GM23338 (cell line): ENCODE measurements around the gene ATXN2. TPM values are rescaled to one million over a fixed set of nuclear protein-coding genes. Genes with fewer than 3 reads are reported as not detected.

Experiments
- ATAC-seq: fragments of 200-7000 bp; cut with Tn5 transposase; 3 replicates; pipeline ENCODE4 v1.9.1; 2020
- DNase-seq: peaks from one replicate; pipeline ENCODE4 v3.0.0-alpha.2; 2015; ENCODE audit warnings: low spot score
- H2AFZ ChIP-seq: fragments of 200-600 bp; sonication (generic); 2 replicates; pipeline ENCODE4 v1.8.0; 2016; ENCODE audit warnings: antibody characterized with exemption, mild to moderate bottlenecking, moderate library complexity
- H3F3A ChIP-seq: fragments of 200-600 bp; sonication (generic); replicated peaks from 2 replicates; pipeline ENCODE4 v1.8.0; 2017; ENCODE audit warnings: antibody characterized with exemption, mixed run types, low read depth
- H3K27ac ChIP-seq: fragments of 200-600 bp; sonication (generic); 2 replicates; pipeline ENCODE4 v1.6.1; 2016; ENCODE audit warnings: low read depth
- H3K27me3 ChIP-seq: fragments of 200-600 bp; sonication (generic); 2 replicates; pipeline ENCODE4 v1.8.0; 2016; ENCODE audit warnings: mild to moderate bottlenecking, mixed run types, moderate library complexity; ENCODE audit not compliant: insufficient read depth
- H3K36me3 ChIP-seq: fragments of 200-600 bp; sonication (generic); 2 replicates; pipeline ENCODE4 v1.8.0; 2016; ENCODE audit warnings: mild to moderate bottlenecking; ENCODE audit not compliant: insufficient read depth
- H3K4me1 ChIP-seq: fragments of 200-600 bp; sonication (generic); 2 replicates; pipeline ENCODE4 v1.8.0; 2016; ENCODE audit warnings: mild to moderate bottlenecking, moderate library complexity; ENCODE audit not compliant: insufficient read depth
- H3K4me2 ChIP-seq: fragments of 200-600 bp; sonication (generic); 2 replicates; pipeline ENCODE4 v1.7.1; 2017; ENCODE audit warnings: mixed run types
- H3K4me3 ChIP-seq: fragments of 200-600 bp; sonication (generic); 2 replicates; pipeline ENCODE4 v1.6.1; 2016; ENCODE audit warnings: mixed run types
- H3K79me2 ChIP-seq: fragments of 200-600 bp; sonication (generic); replicated peaks from 2 replicates; pipeline ENCODE4 v1.8.0; 2017; ENCODE audit warnings: mild to moderate bottlenecking; ENCODE audit not compliant: insufficient read depth
- H3K9me2 ChIP-seq: fragments of 200-600 bp; sonication (generic); 2 replicates; pipeline ENCODE4 v1.8.0; 2017; ENCODE audit not compliant: insufficient read depth
- H4K20me1 ChIP-seq: fragments of 200-600 bp; sonication (generic); replicated peaks from 2 replicates; pipeline ENCODE4 v1.8.0; 2017; ENCODE audit warnings: mild to moderate bottlenecking; ENCODE audit not compliant: insufficient read depth
- H3K27ac Mint-ChIP-seq: 2 replicates; pipeline ENCODE4 v1.8.0; 2020; ENCODE audit warnings: inconsistent platforms, mild to moderate bottlenecking, moderate library complexity, mixed read lengths
- H3K27me3 Mint-ChIP-seq: 3 replicates; pipeline ENCODE4 v1.8.0; 2022; ENCODE audit warnings: low read depth, mild to moderate bottlenecking, moderate library complexity, mixed read lengths, inconsistent platforms; ENCODE audit not compliant: insufficient read depth, poor library complexity
- H3K36me3 Mint-ChIP-seq: 3 replicates; pipeline ENCODE4 v1.8.0; 2021; ENCODE audit warnings: low read depth, mild to moderate bottlenecking, inconsistent platforms, moderate library complexity, mixed read lengths
- H3K4me1 Mint-ChIP-seq: 3 replicates; pipeline ENCODE4 v1.8.0; 2020; ENCODE audit warnings: mild to moderate bottlenecking, inconsistent platforms, mixed read lengths
- H3K4me3 Mint-ChIP-seq: 3 replicates; pipeline ENCODE4 v1.8.0; 2021; ENCODE audit warnings: moderate library complexity, mild to moderate bottlenecking, inconsistent platforms, mixed read lengths
- H3K9me3 Mint-ChIP-seq: 3 replicates; pipeline ENCODE4 v1.8.0; 2020; ENCODE audit warnings: moderate library complexity, mild to moderate bottlenecking, inconsistent platforms, mixed read lengths
- CREB1 ChIP-seq: fragments of 250-450 bp; sonication (Bioruptor Pico); IDR thresholded peaks from 2 replicates; pipeline ENCODE4 v1.5.0; 2020; ENCODE audit warnings: low read depth, mild to moderate bottlenecking, moderate library complexity
- CTCF ChIP-seq, 2 experiments: fragments of 200-600 bp in 1 of 2; sonication (generic) in 1 of 2; conservative IDR thresholded peaks; 2 replicates each; pipeline versions ENCODE4 v1.5.1 to v1.6.1; 2016 to 2017; ENCODE audit warnings: antibody characterized with exemption in 2 of 2, low read depth in 2 of 2, mild to moderate bottlenecking in 2 of 2, moderate library complexity in 1 of 2
- ETS1 ChIP-seq: IDR thresholded peaks from 2 replicates; pipeline ENCODE4 v1.6.1; 2016; ENCODE audit warnings: antibody characterized with exemption
- EZH2 ChIP-seq: fragments of 200-600 bp; sonication (generic); IDR thresholded peaks from one replicate; pipeline ENCODE4 v1.8.0; 2017; ENCODE audit warnings: antibody characterized with exemption, mild to moderate bottlenecking, low read depth; ENCODE audit not compliant: unreplicated experiment
- EZH2phosphoT487 ChIP-seq: fragments of 200-600 bp; sonication (generic); IDR thresholded peaks from one replicate; pipeline ENCODE4 v1.8.1; 2018; ENCODE audit warnings: antibody characterized with exemption; ENCODE audit not compliant: unreplicated experiment
- JUNB ChIP-seq: IDR thresholded peaks from one replicate; pipeline ENCODE4 v1.6.1; 2016; ENCODE audit warnings: antibody characterized with exemption; ENCODE audit not compliant: unreplicated experiment
- NANOG ChIP-seq: IDR thresholded peaks from 2 replicates; pipeline ENCODE4 v1.6.1; 2016; ENCODE audit warnings: antibody characterized with exemption, borderline replicate concordance
- POLR2AphosphoS5 ChIP-seq: IDR thresholded peaks from 2 replicates; pipeline ENCODE4 v1.6.1; 2016; ENCODE audit warnings: antibody characterized with exemption, low read depth
- STAT1 ChIP-seq: IDR thresholded peaks from one replicate; pipeline ENCODE4 v1.6.1; 2016; ENCODE audit warnings: antibody characterized with exemption; ENCODE audit not compliant: unreplicated experiment
- ZNF114 ChIP-seq: fragments of 250-450 bp; sonication (Bioruptor Pico); IDR thresholded peaks from 2 replicates; pipeline ENCODE4 v1.5.0; 2020; ENCODE audit warnings: mild to moderate bottlenecking, moderate library complexity
- ZNF331 ChIP-seq: fragments of 250-450 bp; sonication (Bioruptor Pico); IDR thresholded peaks from 2 replicates; pipeline ENCODE4 v1.5.0; 2020; ENCODE audit warnings: low read depth, mild to moderate bottlenecking, moderate library complexity
- ZNF462 ChIP-seq: fragments of 250-450 bp; sonication (Bioruptor Pico); IDR thresholded peaks from 2 replicates; pipeline ENCODE4 v1.5.0; 2020; ENCODE audit warnings: mild to moderate bottlenecking, moderate library complexity
- polyA plus RNA-seq: library from polyadenylated mRNA; unstranded; fragments of >200 nt; fragmentation: Nextera tagmentation; extraction: Ambion mirVana; gene quantifications from 2 replicates; pipeline ENCODE4 v1.2.1, GENCODE V29; 2016
- total RNA-seq: library from RNA; depleted of rRNA; stranded (reverse); fragments of >200 nt; shearing (Covaris generic); gene quantifications from 2 replicates; pipeline ENCODE4 v1.2.3, GENCODE V29; 2014

Gene ATXN2
- total and polyA plus RNA-seq, 2 experiments from 2014 or later, result 44.8 to 59.5 TPM

GRCh38 chr12:111434680-111435338 lies 164.3 kb downstream of the ATXN2 start:
- Mint-ChIP-seq H3K4me1 (peaks cover 68% of the 10 kb centered on the region), H3K9me3 (no peaks in the 10 kb centered on the region; the same call in 2 of the 3 replicates), H3K4me3 (peak overlapping the region; percentile 4; the same call in 2 of the 3 replicates), H3K27ac (peak overlapping the region; percentile 79), H3K27me3 (peaks cover 17% of the 10 kb centered on the region), H3K36me3 (peaks cover 18% of the 10 kb centered on the region)
- DNase-seq (peak; percentile 41), ATAC-seq (peak; percentile 8; the same call in 2 of the 3 replicates)
- Histone ChIP-seq H3F3A (peaks cover 9% of the 10 kb centered on the region; the same call in 1 of the 2 replicates), H3K79me2 (peaks cover 100% of the 10 kb centered on the region), H3K27me3 (no peaks in the 10 kb centered on the region), H3K9me2 (no peaks in the 10 kb centered on the region), H3K4me2 (peak overlapping the region; percentile 60), H3K4me3 (peak overlapping the region; percentile 14), H3K36me3 (no peaks in the 10 kb centered on the region), H4K20me1 (peaks cover 16% of the 10 kb centered on the region), H3K27ac (peak overlapping the region; percentile 88), H2AFZ (no peak overlapping the region), H3K4me1 (peaks cover 61% of the 10 kb centered on the region)
- TF ChIP-seq EZH2 (no peak), CREB1 (CRISPR knock-in tag) (peak; percentile 60), NANOG (no peak), STAT1 (no peak)

GRCh38 chr12:111434049-111434448 lies 165.1 kb downstream of the ATXN2 start:
- ATAC-seq (no peak), DNase-seq (no peak)
- Mint-ChIP-seq H3K4me3 (peak overlapping the region; percentile 4; the same call in 1 of the 3 replicates), H3K36me3 (peaks cover 18% of the 10 kb centered on the region), H3K9me3 (no peaks in the 10 kb centered on the region; the same call in 2 of the 3 replicates), H3K4me1 (peaks cover 71% of the 10 kb centered on the region), H3K27me3 (peaks cover 21% of the 10 kb centered on the region), H3K27ac (peak overlapping the region; percentile 79)
- Histone ChIP-seq H3K4me3 (peak overlapping the region; percentile 14), H4K20me1 (peaks cover 16% of the 10 kb centered on the region), H2AFZ (no peak overlapping the region), H3K36me3 (no peaks in the 10 kb centered on the region), H3K4me1 (peaks cover 66% of the 10 kb centered on the region), H3K27me3 (no peaks in the 10 kb centered on the region), H3K27ac (peak overlapping the region; percentile 88), H3K4me2 (peak overlapping the region; percentile 60), H3F3A (peaks cover 9% of the 10 kb centered on the region; the same call in 1 of the 2 replicates), H3K9me2 (no peaks in the 10 kb centered on the region), H3K79me2 (peaks cover 100% of the 10 kb centered on the region)
- TF ChIP-seq STAT1 (no peak), POLR2AphosphoS5 (no peak), EZH2 (no peak), ZNF331 (CRISPR knock-in tag) (no peak), JUNB (no peak), ZNF462 (CRISPR knock-in tag) (no peak), EZH2phosphoT487 (no peak), ETS1 (no peak), ZNF114 (no peak), NANOG (no peak), CTCF (conservative IDR thresholded peaks at IDR 0.05; ENCODE audit: low read depth in 2 of 2) (no peak)
